Natural killer cell (primary cell): ENCODE results near the gene NFIA. TPM values are rescaled to one million over a fixed set of nuclear protein-coding genes. Genes with fewer than 3 reads are reported as not detected.

Source experiments
- ATAC-seq, 3 donors: fragments of 150-1000 bp in 2 of 3; fragments of 200-7000 bp in 1 of 3; cut with Tn5 transposase; 1 replicate in 1 of 3; 2 replicates in 2 of 3; pipeline ENCODE4 v1.10.0; 2021; ENCODE audit warnings: mild to moderate bottlenecking in 2 of 3, moderate library complexity in 2 of 3
- DNase-seq, 2 donors: peaks; one replicate each; pipeline versions ENCODE4 v3.0.0 to v3.0.0-alpha.2; 2013 to 2021; ENCODE audit warnings: mixed read lengths in 1 of 2
- H3K27ac ChIP-seq: one replicate; pipeline ENCODE4 v1.5.1; 2013; ENCODE audit warnings: mild to moderate bottlenecking, low read length
- H3K27me3 ChIP-seq: one replicate; pipeline ENCODE4 v1.6.1; 2013; ENCODE audit warnings: low read length; ENCODE audit not compliant: control insufficient read depth, insufficient read depth
- H3K36me3 ChIP-seq: one replicate; pipeline ENCODE4 v1.6.1; 2013; ENCODE audit warnings: low read length; ENCODE audit not compliant: control insufficient read depth, insufficient read depth
- H3K4me1 ChIP-seq: one replicate; pipeline ENCODE4 v1.6.1; 2013; ENCODE audit warnings: low read length; ENCODE audit not compliant: control insufficient read depth, insufficient read depth
- H3K4me3 ChIP-seq: one replicate; pipeline ENCODE4 v1.5.1; 2013; ENCODE audit warnings: low read length
- H3K9me3 ChIP-seq: one replicate; pipeline ENCODE4 v1.6.1; 2013; ENCODE audit warnings: low read length; ENCODE audit not compliant: control insufficient read depth, insufficient read depth
- H3K27ac Mint-ChIP-seq, 2 donors: one replicate each; pipeline ENCODE4 v1.8.0; 2022; ENCODE audit warnings: mild to moderate bottlenecking in 2 of 2, mixed read lengths in 2 of 2, moderate library complexity in 1 of 2
- H3K27me3 Mint-ChIP-seq, 2 donors: one replicate each; pipeline ENCODE4 v1.8.0; 2022; ENCODE audit warnings: low read depth in 2 of 2, mixed read lengths in 2 of 2
- H3K36me3 Mint-ChIP-seq: one replicate; pipeline ENCODE4 v1.8.0; 2022; ENCODE audit warnings: mixed read lengths
- H3K4me1 Mint-ChIP-seq, 2 donors: one replicate each; pipeline ENCODE4 v1.8.0; 2022; ENCODE audit warnings: mixed read lengths in 2 of 2
- H3K4me3 Mint-ChIP-seq: one replicate; pipeline ENCODE4 v1.8.0; 2022; ENCODE audit warnings: mild to moderate bottlenecking, moderate library complexity, mixed read lengths
- H3K9me3 Mint-ChIP-seq, 2 donors: one replicate each; pipeline ENCODE4 v1.8.0; 2022; ENCODE audit warnings: mixed read lengths in 2 of 2
- WGBS: methylation state at CpG from one replicate; pipeline ENCODE4 v1.1.7; 2013; ENCODE audit warnings: missing lambda C conversion rate; ENCODE audit not compliant: insufficient coverage; 5-methylcytosine and 5-hydroxymethylcytosine counted together
- intact Hi-C: fragments of 100-400 bp; cut with micrococcal nuclease; formaldehyde crosslinking; loops from one replicate; pipeline ENCODE4 v1.14.2; 2022
- total RNA-seq, 4 donors: library from RNA; stranded (reverse); fragments of 120-200 nt in 1 of 4; gene quantifications; one replicate each; pipeline versions ENCODE4 v1.2.3 to v1.2.4, GENCODE V29; 2013 to 2022
- TF ChIP-seq, protein P1 (sequence below): fragments of 200-600 bp; IDR thresholded peaks from one replicate; pipeline ENCODE4 v1.8.0; 2022; ENCODE audit warnings: antibody characterized with exemption

NFIA gene
- total RNA-seq, 3 donors from 2014 or later (not counting 1 experiment from before 2014, with no cell fraction given): 3.5 to 6.5 (median 3.6) TPM

DNA sequence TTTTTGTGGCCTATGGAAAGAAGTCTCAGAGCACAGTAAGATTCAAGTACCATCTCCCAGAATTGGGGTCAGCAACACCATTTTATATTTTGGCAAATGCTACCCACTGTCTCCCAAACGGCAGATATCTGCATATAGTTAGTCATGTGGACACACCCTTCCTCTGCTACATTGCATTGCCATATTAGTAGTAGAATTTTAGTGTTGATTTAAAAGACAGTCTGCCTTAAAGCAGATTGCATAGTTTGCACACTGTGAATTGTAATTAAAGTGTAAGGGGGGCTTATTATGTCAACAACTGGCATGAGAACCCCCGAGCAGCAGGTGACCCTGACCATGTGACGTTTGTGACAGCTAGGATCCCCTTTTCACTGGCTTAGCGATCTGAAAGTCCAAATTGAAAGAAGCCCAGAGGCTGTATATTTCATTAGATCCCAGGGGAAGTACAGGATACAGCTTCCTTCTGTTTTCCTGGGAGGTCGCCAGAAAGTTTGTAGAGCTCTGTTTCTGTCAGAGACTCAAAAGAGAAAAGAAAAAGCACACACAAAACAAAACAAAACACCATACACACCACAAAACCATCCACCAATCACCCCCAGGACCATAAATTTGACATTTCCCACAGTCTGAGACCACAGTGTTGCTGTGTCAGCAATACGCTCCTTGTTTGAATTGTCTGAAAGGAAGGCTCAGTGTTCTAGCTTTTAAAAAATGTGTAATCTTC lies 172.4 kb downstream of the NFIA start:
- TF ChIP-seq, protein P1, sequence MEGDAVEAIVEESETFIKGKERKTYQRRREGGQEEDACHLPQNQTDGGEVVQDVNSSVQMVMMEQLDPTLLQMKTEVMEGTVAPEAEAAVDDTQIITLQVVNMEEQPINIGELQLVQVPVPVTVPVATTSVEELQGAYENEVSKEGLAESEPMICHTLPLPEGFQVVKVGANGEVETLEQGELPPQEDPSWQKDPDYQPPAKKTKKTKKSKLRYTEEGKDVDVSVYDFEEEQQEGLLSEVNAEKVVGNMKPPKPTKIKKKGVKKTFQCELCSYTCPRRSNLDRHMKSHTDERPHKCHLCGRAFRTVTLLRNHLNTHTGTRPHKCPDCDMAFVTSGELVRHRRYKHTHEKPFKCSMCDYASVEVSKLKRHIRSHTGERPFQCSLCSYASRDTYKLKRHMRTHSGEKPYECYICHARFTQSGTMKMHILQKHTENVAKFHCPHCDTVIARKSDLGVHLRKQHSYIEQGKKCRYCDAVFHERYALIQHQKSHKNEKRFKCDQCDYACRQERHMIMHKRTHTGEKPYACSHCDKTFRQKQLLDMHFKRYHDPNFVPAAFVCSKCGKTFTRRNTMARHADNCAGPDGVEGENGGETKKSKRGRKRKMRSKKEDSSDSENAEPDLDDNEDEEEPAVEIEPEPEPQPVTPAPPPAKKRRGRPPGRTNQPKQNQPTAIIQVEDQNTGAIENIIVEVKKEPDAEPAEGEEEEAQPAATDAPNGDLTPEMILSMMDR: no peak
- 6% methylated on average over 5 of the region's 6 CpGs for WGBS
- Histone ChIP-seq H3K4me3 (no peak overlapping the region), H3K4me1 (peaks cover 9% of the 10 kb centered on the region), H3K27me3 (no peaks in the 10 kb centered on the region), H3K9me3 (no peaks in the 10 kb centered on the region), H3K36me3 (no peaks in the 10 kb centered on the region), H3K27ac (no peak overlapping the region)
- H3K4me3 Mint-ChIP-seq: peak overlapping the region; percentile 83
- H3K36me3 Mint-ChIP-seq: no peaks in the 10 kb centered on the region
- no peaks in the 10 kb centered on the region for H3K9me3 Mint-ChIP-seq
- intact Hi-C loops: no loop called here
- peak; percentile 36 to 78 (median 70) for ATAC-seq
- peaks cover 21 to 69% of the 10 kb centered on the region in 2 donors for H3K27me3 Mint-ChIP-seq
- H3K4me1 Mint-ChIP-seq: peaks cover 28 to 32% of the 10 kb centered on the region in 2 donors
- peak in 1 of 2 donors; percentile 16 for DNase-seq
- H3K27ac Mint-ChIP-seq: peak overlapping the region in 1 of 2 donors; percentile 31

DNA sequence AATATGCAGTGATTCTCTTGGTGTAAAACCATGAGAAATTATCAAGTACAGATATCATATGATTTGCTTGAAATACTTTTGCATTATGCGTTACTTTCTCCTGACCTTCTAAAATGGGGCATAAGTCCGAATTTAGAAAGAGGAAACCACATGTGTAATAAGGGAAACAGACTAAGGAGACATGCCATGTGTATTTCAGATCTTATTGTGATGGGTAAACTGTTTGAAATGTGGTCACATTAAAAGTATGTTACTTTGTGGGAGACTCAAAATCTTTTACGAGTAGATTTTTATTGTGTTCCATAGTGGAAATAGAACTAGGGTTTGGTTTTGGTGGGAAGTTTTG lies 173.0 kb downstream of the NFIA start:
- Mint-ChIP-seq H3K27ac (no peak overlapping the region), H3K4me3 (peak overlapping the region; percentile 83), H3K4me1 (peaks cover 28 to 32% of the 10 kb centered on the region in 2 donors), H3K9me3 (no peaks in the 10 kb centered on the region), H3K27me3 (peaks cover 21 to 70% of the 10 kb centered on the region in 2 donors), H3K36me3 (no peaks in the 10 kb centered on the region)
- Histone ChIP-seq H3K27me3 (no peaks in the 10 kb centered on the region), H3K9me3 (no peaks in the 10 kb centered on the region), H3K4me1 (peaks cover 9% of the 10 kb centered on the region), H3K4me3 (no peak overlapping the region), H3K27ac (no peak overlapping the region), H3K36me3 (no peaks in the 10 kb centered on the region)
- 6% methylated on average over 3 of the region's 3 CpGs for WGBS
- no peak for DNase-seq
- peak; percentile 26 to 43 (median 42) for ATAC-seq
- TF ChIP-seq, protein P1: no peak
- intact Hi-C loops: no loop called here

DNA sequence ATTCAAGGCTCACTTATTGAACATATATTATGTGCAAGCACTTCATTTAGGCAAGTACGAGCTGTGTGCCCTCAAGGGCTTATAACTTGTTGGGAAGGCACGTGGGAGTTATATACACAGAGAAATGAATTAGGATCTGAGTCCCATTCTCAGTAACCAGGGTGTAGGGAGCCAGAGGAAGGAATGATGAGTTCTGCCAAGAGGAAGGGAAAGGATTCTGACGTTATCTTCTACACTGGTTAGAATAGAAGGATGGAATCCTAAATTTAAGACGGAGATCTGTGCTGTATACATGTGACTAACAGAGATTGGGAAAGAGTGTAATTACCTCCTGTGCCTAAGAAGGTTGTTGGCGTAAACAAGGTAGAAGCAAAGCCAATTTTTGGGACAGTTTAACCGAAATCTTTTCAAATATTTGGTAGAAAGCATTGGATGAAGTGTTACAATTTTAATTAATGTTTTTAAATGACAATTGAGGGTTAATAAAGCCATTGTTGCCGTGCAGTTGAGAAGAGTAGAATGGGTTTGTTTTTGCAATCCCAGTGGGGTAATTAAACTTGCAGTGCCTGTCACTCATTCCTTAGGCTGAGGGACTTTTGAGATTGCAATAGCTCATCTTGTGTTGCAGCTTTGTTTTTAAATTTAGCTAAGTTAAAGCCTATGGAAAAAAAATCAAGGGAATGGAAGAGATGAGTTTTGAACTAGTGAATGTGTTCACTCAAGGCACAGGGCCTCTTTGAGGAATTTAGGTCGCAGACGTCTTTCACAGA lies 177.2 kb downstream of the NFIA start:
- Histone ChIP-seq H3K9me3 (no peaks in the 10 kb centered on the region), H3K36me3 (no peaks in the 10 kb centered on the region), H3K4me3 (no peak overlapping the region), H3K27me3 (no peaks in the 10 kb centered on the region), H3K4me1 (peaks cover 9% of the 10 kb centered on the region), H3K27ac (no peak overlapping the region)
- no peak for ATAC-seq
- Mint-ChIP-seq H3K27me3 (peaks cover 18 to 56% of the 10 kb centered on the region in 2 donors), H3K9me3 (no peaks in the 10 kb centered on the region), H3K27ac (no peak overlapping the region), H3K4me1 (peaks cover 13 to 14% of the 10 kb centered on the region in 2 donors), H3K4me3 (no peak overlapping the region), H3K36me3 (no peaks in the 10 kb centered on the region)
- DNase-seq: no peak
- WGBS: 90% methylated on average over 9 of the region's 9 CpGs
- intact Hi-C loops: no loop called here
- TF ChIP-seq, protein P1: no peak
